Activated naive CD4-positive, alpha-beta T cell treated with Interleukin-2 at 50 U/mL for 16 hours (primary cell): Measurements from ENCODE around the gene ACTR3.

Experiments
- DNase-seq: peaks from one replicate; pipeline ENCODE4 v3.0.0-alpha.2; 2020

ACTR3 gene

DNA sequence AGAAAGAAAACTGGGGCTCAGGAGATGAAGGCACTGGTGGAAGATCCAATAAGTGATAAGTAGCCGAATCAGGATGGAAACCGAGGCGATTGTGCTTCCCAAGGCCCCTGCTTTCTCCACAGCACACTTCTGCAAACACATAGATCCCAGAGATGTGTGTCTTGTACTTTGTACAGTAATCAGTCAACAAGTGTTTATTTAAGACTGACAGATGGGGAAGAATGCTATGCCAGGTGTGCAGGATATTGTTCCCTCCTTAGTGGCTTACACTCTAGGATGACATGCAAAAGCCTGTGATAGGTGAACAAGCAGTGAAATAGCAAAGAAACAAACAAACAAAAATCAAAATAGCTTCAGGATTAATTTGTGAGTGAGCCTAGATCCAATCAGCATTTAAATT is 116.6 kb downstream of the ACTR3 start:
- DNase-seq: no peak

DNA sequence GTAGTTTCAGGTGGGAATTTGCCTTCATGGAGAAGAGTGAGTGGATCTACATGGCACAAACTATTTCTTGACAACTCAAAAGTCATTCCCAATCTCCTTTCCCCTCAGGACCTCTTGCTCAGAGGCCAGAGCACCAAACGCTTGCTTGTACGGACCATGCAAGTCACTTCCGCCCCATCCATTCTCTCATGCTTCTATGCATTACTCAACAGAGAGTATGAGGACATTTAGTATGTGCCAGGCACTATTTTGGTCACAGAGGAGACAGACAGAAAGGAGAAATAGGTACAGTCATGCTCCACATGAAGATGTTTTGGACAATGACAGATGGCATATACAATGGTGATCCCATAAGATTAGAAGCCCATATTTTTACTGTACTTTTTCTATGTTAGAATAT is 117.5 kb downstream of the ACTR3 start:
- no peak for DNase-seq

DNA sequence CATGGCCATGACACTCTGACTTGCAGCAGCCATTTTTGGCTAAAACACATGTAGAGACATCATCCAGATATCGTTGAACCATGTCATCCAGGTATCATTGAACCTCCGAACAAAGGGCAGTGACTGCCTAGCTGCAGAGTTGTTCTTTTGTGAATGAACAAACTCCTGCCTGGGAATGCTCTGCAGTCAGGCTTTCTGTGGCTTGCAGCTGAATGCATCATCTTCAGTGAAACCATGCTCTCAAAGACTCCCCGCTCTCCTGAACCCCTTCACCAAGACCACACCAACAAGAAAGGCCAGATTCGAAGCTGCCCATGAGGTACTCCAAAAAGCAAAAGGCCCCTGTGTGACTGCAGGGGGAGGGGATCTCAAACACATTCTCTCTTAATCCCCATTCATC is 118.8 kb downstream of the ACTR3 start:
- DNase-seq: no peak

DNA sequence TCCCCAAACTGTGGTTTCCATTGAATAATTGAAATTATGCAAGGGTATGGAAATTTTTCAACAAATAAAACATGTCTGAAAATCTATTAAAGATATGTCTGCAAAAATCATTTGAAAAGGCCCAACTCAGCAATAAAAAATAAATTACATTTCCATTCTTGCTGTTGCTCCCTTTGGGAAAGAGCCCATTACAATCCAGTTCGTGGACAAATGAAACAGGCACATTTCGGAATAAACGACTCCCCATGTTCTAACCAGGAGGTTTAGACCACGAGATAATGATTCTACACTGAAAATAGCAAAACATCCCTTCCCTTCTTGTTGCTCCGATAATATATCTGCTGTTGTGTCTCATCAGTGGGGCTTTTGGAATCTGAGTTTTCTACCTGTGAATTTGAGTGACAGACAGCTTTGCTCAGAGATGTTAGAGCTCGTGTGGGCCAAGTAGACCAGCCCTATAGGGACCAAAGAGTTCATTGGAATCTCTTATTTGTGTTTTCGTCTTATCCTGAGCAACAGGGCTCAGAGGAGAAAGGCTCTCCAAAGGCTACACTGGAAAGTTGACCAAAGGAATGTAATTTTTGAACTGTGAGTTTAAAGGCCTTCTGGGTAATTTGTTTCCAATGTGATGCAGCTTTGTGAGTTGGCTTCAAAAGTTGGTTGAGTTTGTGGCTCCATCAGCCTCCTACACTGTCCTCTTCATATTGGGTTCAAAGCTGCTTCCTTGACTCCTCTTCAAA is 119.5 kb downstream of the ACTR3 start:
- no peak for DNase-seq

DNA sequence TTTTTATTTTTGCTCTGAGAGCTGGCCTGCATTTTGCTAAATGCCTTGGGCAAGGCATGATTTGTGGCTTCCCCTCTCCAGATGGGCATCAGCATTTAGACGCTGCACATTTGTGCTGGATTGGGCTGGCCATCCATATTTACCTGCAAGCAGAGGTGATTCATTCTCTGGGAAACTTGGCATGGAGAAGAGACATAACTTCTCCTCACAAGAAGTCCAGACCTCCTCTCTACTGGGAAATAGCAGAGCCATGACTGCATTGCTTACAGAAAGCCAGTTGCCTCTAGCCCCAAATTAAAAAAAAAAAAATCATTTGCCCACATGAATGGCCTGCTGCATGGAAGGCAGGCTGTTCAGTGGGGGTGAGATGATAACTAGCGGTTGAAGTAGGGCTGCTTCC is 120.1 kb downstream of the ACTR3 start:
- no peak for DNase-seq

DNA sequence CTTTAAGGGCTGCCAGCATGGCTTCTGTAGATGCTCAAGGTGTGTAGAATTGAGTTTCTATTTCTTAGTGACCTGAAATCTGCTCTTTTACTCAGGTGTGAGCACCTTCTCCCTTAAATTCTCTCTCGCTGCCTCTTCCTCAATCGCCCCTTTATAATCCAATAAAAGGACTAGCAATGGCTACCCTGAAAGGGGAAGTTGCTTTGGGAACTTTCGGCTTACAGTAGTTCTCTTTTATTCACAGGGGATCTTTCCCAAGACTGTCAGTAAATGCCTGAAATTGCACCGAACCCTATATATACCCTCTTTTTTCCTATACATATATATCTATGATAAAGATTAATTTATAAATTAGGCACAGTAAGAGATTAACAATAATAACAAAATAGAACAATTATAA is 121.8 kb downstream of the ACTR3 start:
- no peak for DNase-seq
